HUES64 (cell line): ENCODE results near the gene PRCC.

ENCODE experiments used
- H3K27ac ChIP-seq: 2 replicates; pipeline ENCODE4 v1.7.0; 2013; ENCODE audit warnings: low read depth, low read length, inconsistent platforms
- H3K27me3 ChIP-seq: 2 replicates; pipeline ENCODE4 v1.6.1; 2013; ENCODE audit warnings: mild to moderate bottlenecking, low read length; ENCODE audit not compliant: insufficient read depth
- H3K36me3 ChIP-seq: 2 replicates; pipeline ENCODE4 v1.6.1; 2013; ENCODE audit warnings: mild to moderate bottlenecking, low read length; ENCODE audit not compliant: insufficient read depth
- H3K4me1 ChIP-seq: 2 replicates; pipeline ENCODE4 v1.6.1; 2013; ENCODE audit warnings: mild to moderate bottlenecking, low read length, moderate library complexity; ENCODE audit not compliant: insufficient read depth
- H3K4me3 ChIP-seq: 2 replicates; pipeline ENCODE4 v1.5.1; 2013; ENCODE audit warnings: mild to moderate bottlenecking, low read length, moderate library complexity
- H3K9ac ChIP-seq: 2 replicates; pipeline ENCODE4 v1.6.1; 2013; ENCODE audit warnings: mild to moderate bottlenecking, low read depth, low read length
- H3K9me3 ChIP-seq: 2 replicates; pipeline ENCODE4 v1.6.1; 2013; ENCODE audit warnings: low read depth, low read length; ENCODE audit not compliant: insufficient read depth
- WGBS: fragments of 150-250, 120-280 bp; methylation state at CpG from one replicate; pipeline ENCODE4 v1.1.7; 2013; ENCODE audit warnings: missing lambda C conversion rate; 5-methylcytosine and 5-hydroxymethylcytosine counted together

The PRCC gene

DNA sequence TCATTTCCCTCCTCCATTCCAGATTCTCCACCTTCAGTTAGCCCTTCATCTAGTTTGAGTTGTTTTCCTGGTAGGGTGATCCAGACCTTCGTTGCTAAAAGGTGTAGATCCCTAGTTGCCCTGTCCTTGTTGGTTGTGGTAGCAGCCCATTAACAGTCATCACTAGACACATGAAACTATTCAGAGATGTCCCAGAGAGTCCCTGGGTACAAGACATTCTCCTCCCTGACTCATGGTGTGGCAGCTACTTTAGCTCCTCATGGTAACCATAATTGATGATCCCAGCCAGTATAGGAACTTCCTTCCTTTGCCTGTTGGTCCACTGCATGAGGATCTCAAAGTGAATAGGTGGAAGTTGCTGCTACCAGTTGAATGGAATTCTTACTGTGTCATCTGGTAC is 55.3 kb downstream of the PRCC start:
- no peaks in the 10 kb centered on the region for H3K36me3 ChIP-seq
- H3K4me3 ChIP-seq = no peak overlapping the region
- H3K27ac ChIP-seq = no peak overlapping the region
- H3K9me3 ChIP-seq = no peaks in the 10 kb centered on the region
- peaks cover 27% of the 10 kb centered on the region for H3K27me3 ChIP-seq
- H3K4me1 ChIP-seq = no peaks in the 10 kb centered on the region
- H3K9ac ChIP-seq = no peak overlapping the region
- WGBS = 93% methylated on average over 1 of the region's 1 CpG

DNA sequence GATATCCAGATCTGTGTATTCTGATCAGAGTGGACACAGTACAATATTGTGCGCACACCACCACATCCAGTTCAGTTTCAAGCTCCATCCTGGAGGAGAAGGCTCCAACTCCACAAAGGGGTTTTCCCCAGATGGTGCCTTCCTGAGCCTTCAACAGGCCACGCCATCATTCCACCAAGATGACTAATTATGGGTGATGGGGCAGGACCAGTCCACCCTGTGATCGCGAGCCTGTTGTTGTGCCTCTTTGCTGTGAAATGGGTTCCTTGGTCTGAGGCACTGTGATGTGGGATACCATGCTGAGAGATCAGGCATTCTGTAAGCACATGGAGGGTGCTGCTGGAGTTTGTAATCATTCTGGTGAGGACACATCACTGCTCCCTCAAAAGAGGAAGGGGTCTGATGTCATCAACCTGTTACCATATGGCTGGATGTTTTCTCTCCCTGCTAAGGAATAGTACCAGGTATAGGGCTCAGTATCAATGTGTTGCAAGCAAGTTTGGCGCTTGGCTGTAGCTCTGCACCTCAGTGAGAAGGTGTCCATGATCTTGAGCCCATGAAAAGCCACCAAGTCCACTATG is 56.0 kb downstream of the PRCC start:
- Histone ChIP-seq H3K27me3 (peaks cover 27% of the 10 kb centered on the region), H3K9me3 (no peaks in the 10 kb centered on the region)
- WGBS = 88% methylated on average over 5 of the region's 5 CpGs

DNA sequence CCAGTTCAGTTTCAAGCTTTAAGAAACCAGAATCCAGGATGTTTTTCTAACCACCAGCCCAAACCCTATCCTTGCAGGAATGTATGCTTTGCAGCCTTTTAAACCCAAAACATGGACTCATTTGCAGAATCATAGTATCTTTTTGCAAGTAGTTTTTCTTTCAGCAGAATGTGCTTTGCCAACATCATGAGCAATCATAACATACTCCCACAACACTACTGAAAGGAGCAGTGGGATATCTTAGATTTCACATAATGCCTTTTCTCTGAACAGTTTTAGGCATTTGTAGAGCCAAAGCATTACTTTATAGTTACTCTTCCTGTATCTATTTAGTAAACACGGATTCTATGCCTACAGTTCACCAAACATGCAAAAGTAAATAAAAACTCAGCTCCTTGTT is 59.3 kb downstream of the PRCC start:
- Histone ChIP-seq H3K27ac (no peak overlapping the region), H3K27me3 (peaks cover 22% of the 10 kb centered on the region), H3K36me3 (no peaks in the 10 kb centered on the region), H3K9ac (no peak overlapping the region), H3K9me3 (no peaks in the 10 kb centered on the region), H3K4me3 (no peak overlapping the region), H3K4me1 (no peaks in the 10 kb centered on the region)
- 86% methylated on average over 1 of the region's 1 CpG for WGBS

More for the DNA sequence above, 56.0 kb downstream of the PRCC start:
- no peak overlapping the region for H3K4me3 ChIP-seq
- H3K27ac ChIP-seq = no peak overlapping the region
- no peaks in the 10 kb centered on the region for H3K36me3 ChIP-seq
- no peaks in the 10 kb centered on the region for H3K4me1 ChIP-seq
- H3K9ac ChIP-seq = no peak overlapping the region

- H3K27ac ChIP-seq = no peak overlapping the region
- H3K4me3 ChIP-seq = no peak overlapping the region
- 74% methylated on average over 18 of the region's 18 CpGs for WGBS
- no peak overlapping the region for H3K9ac ChIP-seq
- H3K36me3 ChIP-seq = no peaks in the 10 kb centered on the region
- H3K4me1 ChIP-seq = no peaks in the 10 kb centered on the region
- H3K27me3 ChIP-seq = peaks cover 25% of the 10 kb centered on the region
- no peaks in the 10 kb centered on the region for H3K9me3 ChIP-seq
These were observed 61.2 kb downstream of the PRCC start for GRCh38 chr1:156828400-156829124.

- no peak overlapping the region for H3K27ac ChIP-seq
- no peak overlapping the region for H3K9ac ChIP-seq
- 63% methylated on average over 5 of the region's 5 CpGs for WGBS
- H3K4me1 ChIP-seq = no peaks in the 10 kb centered on the region
- H3K9me3 ChIP-seq = no peaks in the 10 kb centered on the region
- no peak overlapping the region for H3K4me3 ChIP-seq
- no peaks in the 10 kb centered on the region for H3K36me3 ChIP-seq
- peaks cover 41% of the 10 kb centered on the region for H3K27me3 ChIP-seq
These were observed 65.1 kb downstream of the PRCC start for GRCh38 chr1:156832434-156832833.

DNA sequence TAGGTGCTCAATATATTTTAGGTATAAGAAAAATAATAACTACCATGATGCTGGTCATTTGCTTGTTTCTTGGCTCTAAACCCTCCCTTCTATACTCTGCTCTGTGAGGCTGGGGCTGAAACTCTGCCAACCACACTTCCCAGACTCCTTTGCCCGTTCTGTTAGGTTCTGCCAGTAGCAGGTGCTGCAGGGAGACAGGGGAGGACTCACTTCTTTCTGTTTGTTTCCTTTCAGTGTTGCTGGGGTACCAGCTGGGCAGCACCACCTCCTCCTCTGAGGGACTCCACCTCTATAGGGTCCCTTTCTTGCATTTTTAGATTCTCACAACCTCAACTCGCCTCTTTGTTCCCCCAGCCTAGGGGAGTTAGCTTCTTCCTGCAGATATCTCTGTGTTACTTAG is 66.3 kb downstream of the PRCC start:
- Histone ChIP-seq H3K4me1 (no peaks in the 10 kb centered on the region), H3K4me3 (no peak overlapping the region), H3K27me3 (peaks cover 45% of the 10 kb centered on the region), H3K9ac (no peak overlapping the region), H3K9me3 (no peaks in the 10 kb centered on the region), H3K27ac (no peak overlapping the region), H3K36me3 (no peaks in the 10 kb centered on the region)
- WGBS = 72% methylated on average over 2 of the region's 2 CpGs

DNA sequence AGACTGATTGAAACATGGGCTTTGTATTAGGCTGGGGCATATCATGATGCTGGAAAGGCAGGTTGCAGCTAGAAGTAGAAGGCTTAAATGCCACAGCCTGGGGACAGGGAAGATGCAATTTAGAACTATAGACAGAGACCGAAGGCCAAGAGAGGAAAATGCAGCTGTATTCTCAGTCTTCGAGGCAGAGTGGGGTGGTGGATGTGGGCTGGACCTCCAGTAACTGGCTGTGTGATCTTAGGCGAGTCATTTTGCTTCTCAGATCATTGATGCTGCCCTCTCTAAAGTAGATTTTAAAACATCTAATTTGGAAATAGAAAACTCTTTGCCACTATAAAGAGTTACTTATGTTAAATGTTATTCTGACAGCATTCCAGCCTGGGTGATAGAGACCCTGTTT is 67.0 kb downstream of the PRCC start:
- 79% methylated on average over 2 of the region's 3 CpGs for whole genome bisulfite sequencing
- H3K27ac ChIP-seq = no peak overlapping the region
- H3K4me1 ChIP-seq = no peaks in the 10 kb centered on the region
- H3K9me3 ChIP-seq = no peaks in the 10 kb centered on the region
- peaks cover 45% of the 10 kb centered on the region for H3K27me3 ChIP-seq
- H3K36me3 ChIP-seq = no peaks in the 10 kb centered on the region
- no peak overlapping the region for H3K9ac ChIP-seq
- H3K4me3 ChIP-seq = no peak overlapping the region

DNA sequence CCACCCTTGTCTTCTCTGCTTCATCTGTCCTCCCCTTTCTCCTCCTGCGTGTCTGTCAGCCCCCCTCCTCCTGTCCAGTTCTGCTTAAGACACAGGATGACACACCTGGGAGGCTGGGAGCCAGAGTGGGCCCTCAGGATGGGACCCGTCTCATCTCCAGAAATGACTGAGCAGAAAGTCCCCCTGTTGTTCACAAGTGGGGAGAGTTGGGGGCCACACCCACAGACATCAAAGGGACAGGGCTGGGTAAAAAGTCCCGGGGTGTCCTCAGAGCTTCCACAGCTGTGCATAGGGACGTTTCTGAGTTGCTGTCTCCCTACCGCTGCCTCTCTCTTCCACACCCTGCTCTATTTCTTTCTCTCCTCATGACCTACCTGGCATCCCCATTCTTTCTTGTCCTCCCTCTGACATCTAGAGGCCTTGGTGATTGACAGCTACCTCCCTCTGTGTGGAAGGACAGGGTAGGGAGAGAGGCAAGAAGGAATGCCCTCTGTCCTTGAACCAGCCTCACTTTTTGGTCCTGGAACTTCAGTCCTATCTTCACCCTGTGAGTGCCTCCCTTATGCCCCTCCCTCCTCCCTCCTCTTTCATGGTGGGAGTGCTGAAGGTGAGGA is 68.8 kb downstream of the PRCC start:
- Histone ChIP-seq H3K4me3 (no peak overlapping the region), H3K27me3 (peaks cover 48% of the 10 kb centered on the region), H3K27ac (no peak overlapping the region), H3K4me1 (no peaks in the 10 kb centered on the region), H3K36me3 (no peaks in the 10 kb centered on the region), H3K9ac (no peak overlapping the region), H3K9me3 (no peaks in the 10 kb centered on the region)
- 70% methylated on average over 5 of the region's 5 CpGs for WGBS

- no peaks in the 10 kb centered on the region for H3K9me3 ChIP-seq
- no peak overlapping the region for H3K27ac ChIP-seq
- H3K4me3 ChIP-seq = no peak overlapping the region
- peaks cover 49% of the 10 kb centered on the region for H3K27me3 ChIP-seq
- H3K4me1 ChIP-seq = no peaks in the 10 kb centered on the region
- no peaks in the 10 kb centered on the region for H3K36me3 ChIP-seq
- H3K9ac ChIP-seq = no peak overlapping the region
- 89% methylated on average over 4 of the region's 4 CpGs for WGBS
These were observed 69.6 kb downstream of the PRCC start for GRCh38 chr1:156836892-156837291.

DNA sequence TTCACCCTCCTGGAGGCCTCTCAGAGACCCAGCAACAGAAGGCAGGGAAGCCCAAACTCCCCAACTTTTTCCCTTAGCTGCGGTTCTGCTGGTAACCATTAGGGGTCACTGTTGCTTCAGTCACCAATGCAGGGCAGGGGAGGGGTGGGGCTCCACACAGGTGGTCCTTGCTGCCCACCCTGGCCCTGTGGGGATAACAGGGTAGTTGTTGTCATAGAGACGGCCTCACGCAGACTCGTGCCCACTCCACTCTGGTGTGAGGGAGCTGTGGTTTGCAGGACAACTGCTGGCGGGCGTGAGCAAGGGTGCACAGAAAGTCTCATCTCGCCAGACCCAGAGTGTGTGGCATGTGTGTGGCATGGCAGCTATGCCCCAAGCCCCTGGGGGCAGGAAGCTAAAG is 71.6 kb downstream of the PRCC start:
- Histone ChIP-seq H3K4me3 (no peak overlapping the region), H3K9ac (no peak overlapping the region)
- WGBS = 30% methylated on average over 7 of the region's 7 CpGs

GRCh38 chr1:156839426-156840109 is 72.2 kb downstream of the PRCC start:
- Histone ChIP-seq H3K9ac (no peak overlapping the region), H3K4me3 (no peak overlapping the region), H3K4me1 (0 out of 2 replicates have a peak, but pooled peaks cover under 1% of the 10 kb centered on the region), H3K9me3 (no peaks in the 10 kb centered on the region), H3K36me3 (no peaks in the 10 kb centered on the region), H3K27me3 (peaks cover 58% of the 10 kb centered on the region), H3K27ac (no peak overlapping the region)
- 44% methylated on average over 9 of the region's 9 CpGs for WGBS

More for the DNA sequence above, 71.6 kb downstream of the PRCC start:
- H3K27me3 ChIP-seq = peaks cover 55% of the 10 kb centered on the region
- no peak overlapping the region for H3K27ac ChIP-seq
- H3K4me1 ChIP-seq = no peaks in the 10 kb centered on the region
- no peaks in the 10 kb centered on the region for H3K36me3 ChIP-seq
- H3K9me3 ChIP-seq = no peaks in the 10 kb centered on the region
